ENCODE measurements around the gene AIFM2. TPM values are rescaled to one million over a fixed set of nuclear protein-coding genes. Genes with fewer than 3 reads are reported as not detected.

Gene AIFM2
- total and polyA plus RNA-seq, 10 donors, result 4.3 to 9.4 (median 7.4) TPM

DNA sequence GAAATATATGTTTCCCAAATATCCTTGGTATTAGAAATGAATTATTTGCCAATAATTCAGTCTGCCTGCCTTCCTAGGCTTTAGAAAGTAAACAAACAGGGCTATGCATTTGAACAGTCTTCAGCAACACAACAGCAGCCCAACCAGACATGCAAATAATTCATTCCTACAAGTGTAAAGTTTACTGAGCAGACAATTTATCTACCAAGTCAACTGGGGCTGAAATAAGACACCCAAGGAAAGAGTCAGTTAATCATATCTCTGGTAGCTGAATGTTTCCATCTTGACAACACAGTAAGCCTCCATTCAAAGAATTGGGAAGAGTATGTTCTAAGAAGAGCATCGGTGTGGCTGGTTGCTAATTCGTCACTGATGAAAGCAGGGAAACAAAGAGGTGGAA, 38.4 kb downstream of the AIFM2 start:
- Histone ChIP-seq H3K27ac (peak overlapping the region in 1 of 8 donors; percentile 66), H3K36me3 (peaks cover 0 to 16% (median 0%) of the 10 kb centered on the region in 6 donors), H3K9me3 (no peaks in the 10 kb centered on the region), H3K27me3 (replicated peaks in 1 of 7) (no peaks in the 10 kb centered on the region), H3K4me3 (no peak overlapping the region), H3K4me1 (peaks cover 0 to 27% (median 7%) of the 10 kb centered on the region in 6 donors)
- intact Hi-C loops (cut with DNase I; ENCODE audit: low total_unique reads), result no loop called here
- WGBS, 5 donors, result 88 to 100% (median 93%) methylated on average over 2 of the region's 2 CpGs
- TF ChIP-seq CTCF (IDR thresholded peaks at IDR 0.05 in 8 of 11, conservative IDR thresholded peaks at IDR 0.05 in 3 of 11), result no peak
- no peak for TF ChIP-seq POLR2A (IDR thresholded peaks at IDR 0.05)
- TF ChIP-seq POLR2AphosphoS5 (IDR thresholded peaks at IDR 0.05), result no peak
- DNase-seq, result no peak

DNA sequence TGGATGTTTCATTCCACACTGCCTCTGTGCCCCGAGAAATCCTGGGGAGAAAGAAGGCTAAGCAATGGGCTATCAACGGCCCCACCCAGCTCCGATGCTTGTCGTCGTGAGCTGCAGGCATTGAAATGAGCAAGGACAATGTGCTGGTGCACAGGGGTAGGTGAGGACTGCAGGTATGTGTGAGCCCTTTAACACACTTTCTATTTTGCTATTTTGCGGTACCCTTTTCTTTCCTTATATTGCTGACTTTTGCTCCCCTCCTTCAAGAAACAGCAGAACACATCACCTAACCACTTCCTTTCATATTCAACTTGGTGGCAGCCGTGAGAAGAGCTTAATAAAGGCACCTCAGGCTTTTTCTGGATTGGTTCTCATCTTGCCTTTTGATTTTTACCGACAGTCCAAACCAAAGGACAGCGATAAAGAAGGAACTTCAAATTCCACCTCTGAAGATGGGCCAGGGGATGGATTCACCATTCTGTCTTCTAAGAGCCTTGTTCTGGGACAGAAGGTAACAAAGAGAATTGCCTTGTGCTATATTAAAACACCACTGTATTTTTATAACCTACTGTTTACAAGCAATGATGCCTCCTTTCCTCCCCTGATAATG, 39.2 kb downstream of the AIFM2 start:
- Histone ChIP-seq H3K27me3 (replicated peaks in 1 of 7) (no peaks in the 10 kb centered on the region), H3K4me1 (peaks cover 0 to 27% (median 7%) of the 10 kb centered on the region in 6 donors), H3K9me3 (no peaks in the 10 kb centered on the region), H3K4me3 (peak overlapping the region in 4 of 8 donors; percentile 6 to 51 (median 12)), H3K27ac (peak overlapping the region in 5 of 8 donors; percentile 19 to 68 (median 64)), H3K36me3 (peaks cover 0 to 8% (median 0%) of the 10 kb centered on the region in 6 donors)
- no peak for DNase-seq
- intact Hi-C loops (cut with DNase I; ENCODE audit: low total_unique reads), result no loop called here
- TF ChIP-seq POLR2A (IDR thresholded peaks at IDR 0.05) (no peak), POLR2AphosphoS5 (IDR thresholded peaks at IDR 0.05) (peak in 2 of 3 donors; percentile 11 to 12)
- WGBS, 5 donors, result 70 to 78% (median 76%) methylated on average over 9 of the region's 9 CpGs

GRCh38 chr10:70092389-70092718, 40.3 kb downstream of the AIFM2 start:
- peaks cover 0 to 27% (median 7%) of the 10 kb centered on the region in 6 donors for H3K4me1 ChIP-seq
- no peaks in the 10 kb centered on the region for H3K9me3 ChIP-seq
- H3K36me3 ChIP-seq, result peaks cover 0 to 5% (median 0%) of the 10 kb centered on the region in 6 donors
- TF ChIP-seq POLR2A (IDR thresholded peaks at IDR 0.05), result no peak
- TF ChIP-seq CTCF (IDR thresholded peaks at IDR 0.05 in 8 of 11, conservative IDR thresholded peaks at IDR 0.05 in 3 of 11), result no peak
- H3K4me3 ChIP-seq, result peak overlapping the region in 4 of 8 donors; percentile 1 to 51 (median 10)
- intact Hi-C loops (cut with DNase I; ENCODE audit: low total_unique reads), result no loop called here
- peak overlapping the region in 6 of 8 donors; percentile 2 to 68 (median 58) for H3K27ac ChIP-seq
- no peak for DNase-seq
- no peaks in the 10 kb centered on the region for H3K27me3 ChIP-seq (replicated peaks in 1 of 7)
- 63 to 85% (median 79%) methylated on average over 7 of the region's 7 CpGs for WGBS, 5 donors

DNA sequence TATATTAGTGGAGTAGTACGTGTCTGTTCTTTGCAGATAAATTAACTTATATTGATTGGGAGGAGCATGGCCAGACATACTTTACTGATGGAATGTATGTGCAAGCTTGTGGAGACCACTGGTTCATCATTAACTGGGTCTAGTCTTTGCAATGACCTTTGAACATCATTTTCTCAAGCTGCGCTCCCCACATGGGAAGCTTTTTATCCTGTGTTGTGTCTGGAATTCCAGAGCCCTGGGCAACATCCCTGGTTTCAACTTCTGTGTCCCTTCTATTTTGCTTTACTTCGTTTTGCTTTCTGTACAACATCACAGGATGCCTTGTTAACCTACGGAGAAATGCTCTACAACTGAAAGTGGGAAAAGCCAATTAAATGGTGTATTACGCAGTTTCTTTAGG, 41.7 kb downstream of the AIFM2 start:
- H3K27me3 ChIP-seq (replicated peaks in 1 of 7), result no peaks in the 10 kb centered on the region
- H3K4me1 ChIP-seq, result peaks cover 0 to 27% (median 7%) of the 10 kb centered on the region in 6 donors
- no peak for DNase-seq
- TF ChIP-seq POLR2AphosphoS5 (IDR thresholded peaks at IDR 0.05), result no peak
- TF ChIP-seq POLR2A (IDR thresholded peaks at IDR 0.05), result no peak
- TF ChIP-seq CTCF (IDR thresholded peaks at IDR 0.05 in 8 of 11, conservative IDR thresholded peaks at IDR 0.05 in 3 of 11), result no peak
- no peaks in the 10 kb centered on the region for H3K36me3 ChIP-seq
- H3K27ac ChIP-seq, result no peak overlapping the region
- intact Hi-C loops (cut with DNase I; ENCODE audit: low total_unique reads), result no loop called here
- no peak overlapping the region for H3K4me3 ChIP-seq
- WGBS, 5 donors, result 90 to 95% (median 94%) methylated on average over 5 of the region's 5 CpGs
- no peaks in the 10 kb centered on the region for H3K9me3 ChIP-seq
